SIG-M5 treated with dmso at 0.1 percent for 504 hours (cell line): ENCODE measurements around the gene ZNF385C.
A peak's percentile ranks its signal among the peaks of the same experiment; 100 is the strongest.

Experiments used
- DNase-seq: peaks from one replicate; lab custom pipeline; 2025; ENCODE audit not compliant: unreplicated experiment; lab: John Stamatoyannopoulos, UW

The ZNF385C gene

GRCh38 chr17:42126836-42127235 lies 28.6 kb upstream of the ZNF385C start:
- no peak for DNase-seq

GRCh38 chr17:42125565-42125964 lies 27.3 kb upstream of the ZNF385C start:
- no peak for DNase-seq

GRCh38 chr17:42124256-42124655 lies 26.0 kb upstream of the ZNF385C start:
- DNase-seq: no peak

DNA sequence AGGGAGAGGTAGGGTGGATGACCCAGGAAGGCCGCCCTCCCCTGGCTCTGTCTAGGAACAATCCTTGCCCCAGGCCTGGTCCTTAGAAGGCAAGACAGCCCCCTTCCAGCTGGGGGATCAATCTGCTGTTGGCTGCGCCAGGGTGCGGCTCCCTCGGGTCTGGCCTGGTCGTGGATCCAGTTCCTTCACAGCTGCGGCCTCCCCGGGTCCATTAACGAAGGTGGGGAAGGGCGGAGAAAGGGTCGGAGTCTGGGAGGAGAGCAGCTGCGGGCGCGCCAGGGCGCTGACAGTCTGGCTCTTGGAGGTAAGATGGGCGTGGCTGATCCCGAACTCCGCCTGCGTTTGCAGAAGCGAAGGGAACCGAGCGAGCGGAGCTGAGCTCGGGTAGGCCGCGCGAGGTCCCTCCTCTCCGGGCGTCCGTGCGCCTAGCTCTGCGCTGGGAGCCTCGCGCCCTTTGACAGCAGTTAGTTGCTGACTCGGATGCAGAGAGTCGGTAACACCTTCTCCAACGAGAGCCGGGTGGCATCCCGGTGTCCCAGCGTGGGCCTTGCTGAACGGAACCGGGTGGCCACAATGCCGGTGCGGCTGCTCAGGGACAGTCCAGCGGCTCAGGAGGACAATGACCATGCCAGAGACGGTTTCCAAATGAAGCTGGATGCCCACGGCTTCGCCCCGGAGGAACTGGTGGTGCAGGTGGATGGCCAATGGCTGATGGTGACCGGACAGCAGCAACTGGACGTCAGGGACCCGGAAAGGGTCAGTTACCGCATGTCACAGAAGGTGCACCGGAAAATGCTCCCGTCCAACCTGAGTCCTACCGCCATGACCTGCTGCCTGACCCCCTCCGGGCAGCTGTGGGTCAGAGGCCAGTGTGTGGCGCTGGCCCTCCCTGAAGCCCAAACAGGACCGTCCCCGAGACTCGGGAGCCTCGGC lies 24.4 kb upstream of the ZNF385C start, which contains the start of gene HSPB9:
TSS of gene HSPB9 (plus strand) at position 434 of the 933 bp plus-strand sequence. CDS start at position 481, 47 bp downstream.
- DNase-seq: no peak

GRCh38 chr17:42120770-42121769 lies 22.8 kb upstream of the ZNF385C start, which contains the start of gene KAT2A:
KAT2A (minus strand) TSS chr17:42121367; CDS start chr17:42121304, 63 bp downstream.
- DNase-seq: peak; percentile 83

DNA sequence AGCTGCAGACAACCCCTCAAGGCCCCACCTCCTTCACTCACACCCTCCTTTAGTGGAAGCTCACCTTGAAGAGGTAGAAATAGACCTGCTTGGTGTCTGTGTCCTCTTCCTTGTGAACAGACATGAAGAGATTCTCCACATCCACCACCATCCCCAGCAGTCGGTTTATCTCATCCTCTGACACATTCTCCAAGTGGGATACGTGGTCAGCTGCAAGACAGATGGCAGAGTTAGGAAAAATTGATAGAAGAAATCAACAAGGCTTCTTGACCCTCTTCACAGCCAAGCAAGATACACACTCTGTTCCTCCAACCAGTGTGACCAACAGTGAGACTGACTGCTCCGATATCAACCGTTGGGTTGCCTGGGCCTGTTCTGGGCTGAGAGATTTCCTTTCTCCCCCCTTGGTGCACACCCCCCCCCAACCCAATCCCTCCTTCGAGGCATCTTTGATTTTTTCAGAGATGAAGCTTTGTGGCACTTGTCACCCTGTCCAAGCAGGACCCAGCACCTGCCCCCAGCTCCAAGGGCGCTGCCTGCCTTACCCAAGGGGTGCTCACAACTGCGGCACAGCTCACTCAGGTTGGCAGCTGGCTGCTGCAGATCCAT lies 22.0 kb upstream of the ZNF385C start:
- no peak for DNase-seq

DNA sequence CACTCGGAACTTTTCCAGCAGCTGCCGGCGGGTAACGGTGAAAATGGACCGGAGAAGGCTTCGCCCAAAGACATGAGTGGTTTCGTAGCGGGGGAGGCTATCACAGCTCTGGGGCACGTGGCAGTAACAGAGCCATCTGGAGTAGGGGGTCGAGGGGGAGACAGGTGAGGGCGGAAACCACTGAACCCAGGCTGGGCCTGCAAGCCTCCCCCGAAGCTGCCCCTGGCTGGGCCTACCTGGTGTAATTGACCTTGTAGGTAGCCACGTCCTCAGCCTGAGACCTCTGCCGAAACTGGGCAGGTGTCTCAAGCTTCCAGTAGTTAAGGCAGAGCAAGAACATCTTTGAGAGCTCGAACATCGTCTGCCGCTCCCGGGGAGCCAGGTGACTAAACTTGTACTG lies 21.0 kb upstream of the ZNF385C start:
- DNase-seq: no peak

GRCh38 chr17:42118545-42118944 lies 20.3 kb upstream of the ZNF385C start:
- peak; percentile 23 for DNase-seq

GRCh38 chr17:42118126-42118510 lies 19.8 kb upstream of the ZNF385C start:
- no peak for DNase-seq

DNA sequence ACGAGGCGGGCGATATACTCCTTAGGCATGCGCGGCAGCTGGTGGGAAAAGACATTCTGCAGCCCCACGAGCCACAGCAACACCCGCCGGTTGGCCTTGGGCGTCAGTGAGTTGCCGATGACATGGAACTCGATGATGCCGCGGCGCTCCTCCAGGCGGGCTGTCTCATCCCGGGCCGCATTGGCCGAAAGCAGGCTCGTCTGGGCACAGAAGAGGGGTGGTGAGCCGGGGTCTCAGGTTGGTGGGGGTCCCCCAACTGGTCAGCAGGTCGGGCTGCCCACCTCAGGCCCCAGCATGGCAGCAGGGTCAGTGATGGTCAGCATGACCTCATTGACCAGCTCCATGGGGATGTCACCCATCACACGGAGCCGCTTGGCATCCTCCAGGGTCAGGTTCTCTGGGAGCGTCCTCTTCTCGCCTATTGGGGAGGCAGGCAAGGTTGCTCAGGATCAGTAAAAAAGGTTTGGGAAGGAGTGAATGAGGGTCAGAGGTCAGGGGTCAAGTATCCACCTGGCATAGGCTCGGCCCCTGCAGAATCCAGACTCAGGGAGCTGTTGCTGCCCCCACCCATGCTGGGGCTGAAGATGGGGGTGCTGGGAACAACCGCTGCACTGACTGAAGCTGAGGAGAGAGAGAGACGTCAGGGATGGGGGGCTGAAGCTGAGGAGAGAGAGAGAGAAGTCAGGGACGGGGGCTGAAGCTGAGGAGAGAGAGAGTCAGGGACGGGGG lies 19.3 kb upstream of the ZNF385C start:
- DNase-seq: no peak

DNA sequence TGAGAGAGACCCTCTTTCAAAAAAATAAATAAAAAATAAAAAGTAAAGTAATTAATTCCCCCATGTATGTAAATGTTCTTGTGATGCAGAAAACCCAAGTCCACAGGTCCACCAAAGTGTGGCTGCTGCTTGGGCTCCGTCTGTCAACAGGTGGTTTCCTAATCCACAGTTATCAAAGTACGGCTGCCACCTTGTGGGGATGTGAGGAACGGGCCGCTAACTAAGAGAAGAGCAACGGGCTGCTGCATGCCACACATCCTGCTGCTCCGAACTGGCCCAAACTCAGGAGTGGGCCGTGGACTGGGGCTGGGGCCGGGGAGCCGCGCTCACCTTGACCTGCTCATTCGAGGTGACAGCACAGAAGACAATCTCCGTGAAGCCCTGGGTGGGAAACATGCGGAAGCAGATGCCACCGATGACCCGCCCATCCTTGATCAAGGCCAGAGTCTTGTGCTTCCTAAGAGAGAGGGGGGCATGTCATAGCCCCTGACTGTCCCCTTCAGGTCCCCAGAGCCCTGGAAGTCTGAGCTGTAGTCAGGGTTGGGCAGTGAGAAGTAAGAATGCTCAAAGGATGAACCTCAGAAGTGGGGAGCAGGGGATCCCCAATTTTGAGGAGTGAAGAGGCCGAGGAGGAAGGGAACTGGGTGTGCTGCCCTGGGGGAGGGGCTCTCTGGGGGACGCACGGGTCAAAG lies 18.6 kb upstream of the ZNF385C start:
- peak; percentile 86 for DNase-seq

GRCh38 chr17:42114118-42114517 lies 15.8 kb upstream of the ZNF385C start:
- no peak for DNase-seq

DNA sequence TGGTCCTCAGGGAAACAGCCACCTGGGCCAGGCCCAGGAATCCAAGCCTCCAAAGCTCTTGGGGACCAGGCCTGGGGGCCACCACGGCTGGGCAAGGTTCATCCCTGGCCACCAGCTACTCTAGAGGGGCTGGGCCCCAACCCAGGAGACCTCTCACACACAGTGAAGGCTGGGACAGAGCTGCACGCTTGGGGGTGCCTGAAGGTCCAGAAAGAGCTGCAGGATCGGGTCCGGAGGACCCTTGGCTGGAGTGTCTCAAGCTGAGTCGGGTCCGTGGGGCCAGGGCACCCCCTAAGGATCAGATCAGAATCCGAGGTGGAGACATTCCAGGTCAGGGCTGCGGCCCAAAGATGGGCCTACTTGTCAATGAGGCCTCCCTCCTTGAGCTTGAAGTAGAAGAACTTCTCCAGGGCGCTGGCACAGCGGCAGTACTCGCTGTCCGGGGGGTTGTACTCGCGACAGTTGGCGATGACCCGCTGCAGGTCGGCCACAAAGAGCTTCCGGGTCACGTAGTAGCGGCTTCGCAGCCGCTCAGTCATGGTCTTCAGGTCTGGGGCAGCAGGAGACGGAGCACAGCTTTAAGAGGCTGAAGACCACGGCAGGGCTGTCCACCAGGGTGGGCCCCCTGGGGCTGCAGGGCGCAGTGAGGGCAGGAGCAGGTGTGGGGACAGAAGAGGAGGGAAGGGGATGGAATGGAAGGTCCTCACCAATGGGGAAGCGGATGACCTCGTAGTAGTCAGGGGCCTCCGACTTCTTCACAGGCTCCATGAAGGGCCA lies 15.2 kb upstream of the ZNF385C start:
- no peak for DNase-seq

DNA sequence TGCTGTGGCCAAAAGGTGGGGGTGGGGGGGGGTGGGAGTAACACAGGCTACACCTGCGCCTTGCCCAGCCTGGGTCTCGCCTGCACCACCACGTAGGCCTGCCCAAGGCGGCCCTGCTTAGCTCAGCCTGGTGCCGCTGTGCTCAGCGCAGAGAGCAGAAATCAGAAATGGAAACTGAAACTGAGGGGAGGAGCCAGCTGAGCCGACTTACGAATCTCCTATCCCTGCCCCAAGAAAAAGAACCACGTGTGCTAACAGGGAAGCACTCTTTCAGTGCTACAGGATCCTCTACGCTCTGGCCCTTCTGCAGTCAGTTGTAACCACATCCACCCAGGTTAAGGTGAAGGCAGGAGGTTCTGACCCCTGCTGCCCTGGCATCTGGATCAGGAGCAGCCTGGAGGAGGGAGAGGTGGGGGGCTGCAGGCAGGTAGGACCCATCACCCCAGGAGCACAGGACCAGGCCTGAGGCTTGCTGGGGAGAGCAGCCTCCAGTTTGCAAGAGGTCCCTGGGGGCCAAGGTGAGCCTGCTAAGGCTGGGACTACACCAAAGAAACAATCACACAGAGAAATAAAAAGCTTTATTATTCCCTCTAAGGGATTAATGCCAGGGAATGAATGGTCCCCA lies 14.4 kb upstream of the ZNF385C start, which contains the start of gene DHX58:
TSS of gene DHX58 (minus strand) at position 163 of the 625 bp plus-strand sequence. CDS start 822 bp downstream, outside the sequence.
- DNase-seq: peak; percentile 96

DNA sequence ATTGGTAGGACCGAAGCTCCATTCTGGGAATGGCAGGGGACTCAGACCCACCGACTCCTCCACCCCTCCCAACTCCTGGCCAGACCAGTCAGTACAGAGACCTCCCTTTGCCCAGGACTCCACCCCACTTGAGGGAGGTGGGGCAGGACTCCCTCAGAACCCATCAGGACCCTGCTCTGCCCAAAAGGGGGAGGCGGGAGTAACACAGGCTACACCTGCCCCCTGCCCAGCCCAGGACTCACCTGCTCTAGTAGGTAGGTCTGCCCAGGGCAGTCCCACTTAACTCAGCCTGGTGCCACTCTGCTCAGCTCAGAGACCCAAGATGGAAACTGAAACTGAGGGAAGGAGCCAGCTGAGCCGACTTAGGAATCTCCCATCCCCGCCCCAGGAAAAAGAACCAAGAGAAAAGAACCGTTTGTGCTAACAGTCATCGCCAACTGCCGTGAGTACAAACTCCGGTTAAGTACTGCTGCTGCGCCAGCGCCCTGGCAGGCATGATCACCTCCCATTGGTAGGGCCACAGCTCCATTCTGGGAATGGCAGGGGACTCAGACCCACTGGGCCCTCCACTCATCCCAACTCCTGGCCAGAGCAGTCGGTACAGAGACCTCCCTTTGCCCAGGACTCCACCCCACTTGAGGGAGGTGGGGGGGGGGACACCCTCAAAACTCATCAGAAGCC lies 13.7 kb upstream of the ZNF385C start:
- no peak for DNase-seq

DNA sequence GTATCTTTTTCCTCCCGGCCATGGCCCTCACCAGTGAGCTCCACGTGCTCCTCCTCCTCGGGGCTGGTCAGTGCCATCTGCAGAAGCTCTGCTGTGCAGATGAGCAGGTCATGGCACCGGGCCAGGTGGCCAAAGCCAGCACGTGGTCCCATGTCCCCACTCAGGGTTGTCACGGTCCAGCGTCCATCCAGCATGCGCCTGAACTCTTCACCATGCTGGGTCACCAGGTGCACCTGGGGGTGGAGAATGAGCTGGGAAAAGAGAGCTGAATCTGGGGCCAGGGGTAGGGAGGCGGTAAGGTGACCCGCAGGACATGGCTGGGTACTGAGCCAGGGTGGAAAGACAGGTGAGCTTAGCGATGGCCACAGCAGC lies 13.0 kb upstream of the ZNF385C start:
- DNase-seq: no peak

GRCh38 chr17:42110301-42111264 lies 12.3 kb upstream of the ZNF385C start:
- DNase-seq: no peak
